Prostate gland (tissue), 2 donors: Measurements from ENCODE around the gene FOXI2. TPM values are rescaled to one million over a fixed set of nuclear protein-coding genes. Genes with fewer than 3 reads are reported as not detected.

Source experiments
- DNase-seq: peaks from one replicate; pipeline ENCODE4 v3.0.0-alpha.2; 2019; ENCODE audit warnings: low spot score
- H3K27ac ChIP-seq, 2 donors: fragments of 200-600 bp; sonication (generic); 2 replicates each; pipeline ENCODE4 v1.5.1; 2017 to 2019
- H3K27me3 ChIP-seq: fragments of 200-600 bp; sonication (generic); replicated peaks from 2 replicates; pipeline ENCODE4 v1.5.1; 2019; ENCODE audit not compliant: insufficient read depth
- H3K36me3 ChIP-seq, 2 donors: fragments of 200-600 bp; sonication (generic); 1 replicate in 1 of 2; 2 replicates in 1 of 2; pipeline versions ENCODE4 v1.5.1 to v1.8.1; 2017 to 2019
- H3K4me1 ChIP-seq: fragments of 200-600 bp; sonication (generic); replicated peaks from 2 replicates; pipeline ENCODE4 v1.5.1; 2019
- H3K4me3 ChIP-seq, 2 donors: fragments of 200-600 bp; sonication (generic); 2 replicates each; pipeline ENCODE4 v1.5.1; 2017 to 2019
- H3K9me3 ChIP-seq: fragments of 200-600 bp; sonication (generic); 2 replicates; pipeline ENCODE4 v1.5.1; 2017
- CTCF ChIP-seq, 4 experiments: fragments of 200-600 bp in 2 of 4; fragments of 450-650 bp in 2 of 4; sonication (generic) in 2 of 4; IDR thresholded peaks; 1 replicate in 3 of 4; 2 replicates in 1 of 4; pipeline ENCODE4 v1.5.1; 2016 to 2019; ENCODE audit warnings: antibody characterized with exemption in 4 of 4, mild to moderate bottlenecking in 2 of 4, moderate library complexity in 2 of 4
- POLR2A ChIP-seq: fragments of 450-650 bp; IDR thresholded peaks from one replicate; pipeline ENCODE4 v1.6.1; 2016; ENCODE audit warnings: antibody characterized with exemption, mild to moderate bottlenecking
- POLR2AphosphoS5 ChIP-seq: sonication (generic); formaldehyde crosslinking; IDR thresholded peaks from one replicate; pipeline ENCODE4 v1.6.1; 2017; ENCODE audit warnings: antibody characterized with exemption
- WGBS: methylation state at CpG from one replicate; pipeline ENCODE4 v1.1.5; 2018; 5-methylcytosine and 5-hydroxymethylcytosine counted together
- intact Hi-C: fragments of 100-400 bp; cut with DNase I; formaldehyde crosslinking; loops from one replicate; pipeline ENCODE4 v1.14.2; 2022
- total RNA-seq, 2 donors: library from RNA; depleted of rRNA; stranded (reverse); fragments of >200 nt; gene quantifications; one replicate each; pipeline ENCODE4 v1.1.0, GENCODE V29; 2016

Gene FOXI2
- total RNA-seq, 2 donors from 2014 or later, result 0.17 TPM; not detected in 1

- 59% methylated on average over 5 of the region's 5 CpGs for WGBS
- no peaks in the 10 kb centered on the region for H3K36me3 ChIP-seq
- TF ChIP-seq CTCF (IDR thresholded peaks at IDR 0.05) (no peak), POLR2A (no peak), POLR2AphosphoS5 (no peak)
- H3K27ac ChIP-seq, result no peak overlapping the region
- DNase-seq, result no peak
- no peak overlapping the region for H3K4me3 ChIP-seq
- no peaks in the 10 kb centered on the region for H3K4me1 ChIP-seq
- peaks cover 19% of the 10 kb centered on the region for H3K27me3 ChIP-seq
- intact Hi-C loops, result no loop called here
- H3K9me3 ChIP-seq, result no peaks in the 10 kb centered on the region
Observed at GRCh38 chr10:127740596-127740995, 3.6 kb downstream of the FOXI2 start.

GRCh38 chr10:127743205-127743604, 6.2 kb downstream of the FOXI2 start:
- Histone ChIP-seq H3K9me3 (no peaks in the 10 kb centered on the region), H3K36me3 (no peaks in the 10 kb centered on the region), H3K4me3 (no peak overlapping the region), H3K27ac (no peak overlapping the region), H3K4me1 (no peaks in the 10 kb centered on the region), H3K27me3 (peaks cover 8% of the 10 kb centered on the region)
- TF ChIP-seq CTCF (IDR thresholded peaks at IDR 0.05) (no peak), POLR2AphosphoS5 (no peak), POLR2A (no peak)
- intact Hi-C loops, result no loop called here
- DNase-seq, result no peak
- WGBS, result 58% methylated on average over 3 of the region's 3 CpGs

- H3K27me3 ChIP-seq, result no peaks in the 10 kb centered on the region
- H3K36me3 ChIP-seq, result no peaks in the 10 kb centered on the region
- TF ChIP-seq CTCF (IDR thresholded peaks at IDR 0.05), result no peak
- no peak for TF ChIP-seq POLR2AphosphoS5
- TF ChIP-seq POLR2A, result no peak
- no peak for DNase-seq
- intact Hi-C loops, result no loop called here
- H3K4me1 ChIP-seq, result no peaks in the 10 kb centered on the region
- no peaks in the 10 kb centered on the region for H3K9me3 ChIP-seq
- 58% methylated on average over 9 of the region's 9 CpGs for WGBS
- H3K4me3 ChIP-seq, result no peak overlapping the region
- no peak overlapping the region for H3K27ac ChIP-seq
Observed at GRCh38 chr10:127744956-127745355, 8.0 kb downstream of the FOXI2 start.

GRCh38 chr10:127745861-127746260, 8.9 kb downstream of the FOXI2 start:
- 56% methylated on average over 6 of the region's 6 CpGs for WGBS
- Histone ChIP-seq H3K27me3 (no peaks in the 10 kb centered on the region), H3K36me3 (no peaks in the 10 kb centered on the region), H3K9me3 (no peaks in the 10 kb centered on the region), H3K4me3 (no peak overlapping the region), H3K27ac (no peak overlapping the region), H3K4me1 (no peaks in the 10 kb centered on the region)
- DNase-seq, result no peak
- no peak for TF ChIP-seq POLR2A
- TF ChIP-seq POLR2AphosphoS5, result no peak
- TF ChIP-seq CTCF (IDR thresholded peaks at IDR 0.05), result no peak
- intact Hi-C loops, result no loop called here

GRCh38 chr10:127755753-127756152, 18.8 kb downstream of the FOXI2 start:
- H3K27me3 ChIP-seq, result no peaks in the 10 kb centered on the region
- 44% methylated on average over 3 of the region's 3 CpGs for WGBS
- no peak overlapping the region for H3K27ac ChIP-seq
- no peaks in the 10 kb centered on the region for H3K36me3 ChIP-seq
- intact Hi-C loops, result no loop called here
- H3K9me3 ChIP-seq, result no peaks in the 10 kb centered on the region
- TF ChIP-seq CTCF (IDR thresholded peaks at IDR 0.05) (no peak), POLR2A (no peak), POLR2AphosphoS5 (no peak)
- no peak overlapping the region for H3K4me3 ChIP-seq
- H3K4me1 ChIP-seq, result no peaks in the 10 kb centered on the region
- DNase-seq, result no peak
